ENCODE results near the gene DCC. TPM values are rescaled to one million over a fixed set of nuclear protein-coding genes. Genes with fewer than 3 reads are reported as not detected.

DCC gene
- total and polyA plus RNA-seq, 12 donors: under 0.01 to 0.89 (median 0.09) TPM; not detected in 8

GRCh38 chr18:52730972-52731619, 391.1 kb downstream of the DCC start:
- intact Hi-C loops (cut with DNase I): loop anchor here in 1 of 10 donors (5.0 kb wide), 1 partner anchor 49 kb away; no protein-coding TSS in a partner anchor
- no peaks in the 10 kb centered on the region for H3K4me1 ChIP-seq
- H3K9me3 ChIP-seq: no peaks in the 10 kb centered on the region
- no peak overlapping the region for H3K4me3 ChIP-seq
- ATAC-seq (no peak), DNase-seq (no peak)
- H3K27ac ChIP-seq: no peak overlapping the region
- TF ChIP-seq CTCF (IDR thresholded peaks at IDR 0.05): no peak
- H3K27me3 ChIP-seq: no peaks in the 10 kb centered on the region
- WGBS, 2 donors: 76 to 86% methylated on average over 3 of the region's 3 CpGs
- H3K36me3 ChIP-seq: no peaks in the 10 kb centered on the region

GRCh38 chr18:52738946-52739345, 398.9 kb downstream of the DCC start:
- Histone ChIP-seq H3K27ac (no peak overlapping the region), H3K4me1 (no peaks in the 10 kb centered on the region), H3K4me3 (no peak overlapping the region), H3K36me3 (no peaks in the 10 kb centered on the region), H3K27me3 (no peaks in the 10 kb centered on the region), H3K9me3 (no peaks in the 10 kb centered on the region)
- 76 to 83% methylated on average over 5 of the region's 5 CpGs for WGBS, 2 donors
- ATAC-seq (no peak), DNase-seq (no peak)
- TF ChIP-seq CTCF (IDR thresholded peaks at IDR 0.05): no peak
- intact Hi-C loops (cut with DNase I): no loop called here

- H3K9me3 ChIP-seq: no peaks in the 10 kb centered on the region
- H3K4me3 ChIP-seq: no peak overlapping the region
- H3K27me3 ChIP-seq: peaks cover 0 to 5% (median 0%) of the 10 kb centered on the region in 7 donors
- H3K4me1 ChIP-seq: no peaks in the 10 kb centered on the region
- no peak for TF ChIP-seq CTCF (IDR thresholded peaks at IDR 0.05)
- intact Hi-C loops (cut with DNase I): no loop called here
- 66 to 70% methylated on average over 2 of the region's 2 CpGs for WGBS, 2 donors
- no peak overlapping the region for H3K27ac ChIP-seq
- H3K36me3 ChIP-seq: no peaks in the 10 kb centered on the region
- ATAC-seq: no peak
- no peak for DNase-seq
These were observed 407.0 kb downstream of the DCC start for GRCh38 chr18:52746986-52747385.

GRCh38 chr18:52747869-52748268, 407.9 kb downstream of the DCC start:
- Histone ChIP-seq H3K4me1 (no peaks in the 10 kb centered on the region), H3K27ac (no peak overlapping the region), H3K9me3 (no peaks in the 10 kb centered on the region), H3K36me3 (no peaks in the 10 kb centered on the region), H3K27me3 (peaks cover 0 to 5% (median 0%) of the 10 kb centered on the region in 7 donors), H3K4me3 (no peak overlapping the region)
- no peak for TF ChIP-seq CTCF (IDR thresholded peaks at IDR 0.05)
- DNase-seq (no peak), ATAC-seq (no peak)
- intact Hi-C loops (cut with DNase I): no loop called here
- 93 to 94% methylated on average over 23 of the region's 23 CpGs for WGBS, 2 donors
